ENCODE results near the gene NHSL2.

Gene NHSL2

DNA sequence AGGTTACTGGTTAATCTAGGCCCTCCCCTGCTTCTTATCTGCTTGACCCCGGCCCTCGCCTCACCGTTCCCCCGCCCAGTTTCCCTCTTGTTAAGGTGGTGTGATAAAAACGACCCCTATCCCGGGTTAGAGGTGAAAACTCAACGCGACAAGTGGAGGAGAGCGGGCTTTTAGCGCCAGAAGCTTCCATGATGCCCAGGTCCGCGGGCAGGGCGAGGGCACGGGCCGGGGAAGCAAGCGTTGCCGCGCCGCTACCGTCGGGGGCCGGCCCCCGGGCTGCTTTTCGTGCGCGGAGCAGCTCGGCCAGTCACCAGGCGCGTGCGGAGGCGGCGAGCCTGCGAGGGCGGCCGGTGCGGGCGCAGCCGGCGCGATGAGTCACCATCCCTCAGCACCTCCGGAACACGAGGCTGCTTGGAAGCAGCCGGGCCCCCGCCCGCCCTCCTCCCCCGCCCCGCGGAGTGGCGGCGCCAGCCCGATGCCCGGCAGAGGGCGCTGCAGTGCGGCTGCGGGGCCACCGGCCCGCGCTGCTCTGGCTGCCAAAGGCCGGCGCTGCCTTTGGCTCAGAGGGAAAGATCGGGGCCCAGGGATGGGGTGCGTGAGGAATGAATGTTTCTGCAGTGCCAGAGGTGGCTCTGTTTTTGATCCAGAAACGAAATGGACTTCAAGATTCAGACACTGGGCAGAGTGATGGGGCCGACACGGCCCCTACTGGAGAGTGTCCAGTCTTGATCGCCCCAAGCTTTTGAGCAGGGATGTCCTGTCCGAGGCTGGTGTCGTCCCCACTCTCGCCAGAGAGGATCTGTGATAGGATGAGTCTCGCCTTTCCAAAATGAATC, 107.8 kb downstream of the NHSL2 start:
- peak; percentile 66 to 69 for DNase-seq (ENCODE audit: low read depth in 2 of 2)

DNA sequence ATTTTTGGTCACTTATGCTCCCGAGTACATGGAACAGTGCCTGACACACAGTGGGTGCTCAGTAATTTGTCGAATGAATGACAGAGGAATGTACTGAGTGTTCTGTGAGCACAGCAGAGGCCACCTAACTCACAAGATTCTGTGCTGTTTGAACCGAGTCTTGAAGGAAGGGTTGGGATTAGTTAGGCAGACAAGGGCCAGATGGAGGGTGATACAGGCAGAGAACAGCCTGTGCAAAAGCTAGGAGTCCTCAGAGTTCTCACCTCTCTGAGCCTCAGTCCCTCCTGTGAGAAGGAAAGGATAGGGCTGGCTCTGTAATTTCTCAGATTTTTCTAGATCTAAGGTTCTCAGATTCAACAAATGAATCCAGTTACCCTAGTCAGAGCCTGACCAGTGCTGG, 108.8 kb downstream of the NHSL2 start:
- no peak for DNase-seq (ENCODE audit: low read depth in 2 of 2)

DNA sequence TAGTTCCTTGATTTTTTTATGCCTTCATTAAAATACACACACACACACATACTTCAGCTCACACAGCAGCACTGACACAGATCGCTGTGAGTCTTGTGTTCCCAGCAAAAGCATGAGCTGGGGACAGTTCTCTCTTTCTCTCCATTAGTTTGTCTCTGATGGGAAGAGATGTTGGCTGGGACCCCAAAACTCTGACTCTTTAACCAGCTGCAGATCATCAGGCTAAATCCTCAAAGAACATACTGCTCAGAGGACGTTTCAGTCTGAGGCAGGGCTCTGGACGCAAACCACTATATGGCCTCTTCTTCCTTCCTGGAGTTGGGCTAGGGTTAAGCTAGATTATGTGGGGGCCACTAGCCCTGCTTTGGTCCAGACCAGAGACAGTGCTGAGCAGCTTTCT, 109.6 kb downstream of the NHSL2 start:
- DNase-seq (ENCODE audit: low read depth in 2 of 2) = no peak

DNA sequence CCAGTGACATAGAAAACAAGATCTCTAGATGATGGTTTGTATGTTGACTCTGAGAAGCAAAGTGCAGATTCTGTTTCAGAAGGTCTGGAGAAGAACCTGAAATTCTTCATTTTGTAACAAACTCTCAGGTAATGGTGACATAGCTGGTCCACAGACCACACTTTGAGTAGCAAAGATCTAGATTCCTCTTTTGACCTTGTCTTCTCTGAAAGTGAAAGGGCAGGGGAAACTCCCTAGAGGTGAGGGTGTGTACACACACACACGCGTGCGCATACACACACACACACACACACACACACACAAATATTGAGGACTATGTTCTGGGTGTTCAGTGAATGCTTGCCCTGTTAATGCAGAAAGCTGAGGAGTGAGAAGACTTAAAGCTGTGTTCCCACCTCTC, 110.1 kb downstream of the NHSL2 start:
- DNase-seq (ENCODE audit: low read depth in 2 of 2) = no peak

DNA sequence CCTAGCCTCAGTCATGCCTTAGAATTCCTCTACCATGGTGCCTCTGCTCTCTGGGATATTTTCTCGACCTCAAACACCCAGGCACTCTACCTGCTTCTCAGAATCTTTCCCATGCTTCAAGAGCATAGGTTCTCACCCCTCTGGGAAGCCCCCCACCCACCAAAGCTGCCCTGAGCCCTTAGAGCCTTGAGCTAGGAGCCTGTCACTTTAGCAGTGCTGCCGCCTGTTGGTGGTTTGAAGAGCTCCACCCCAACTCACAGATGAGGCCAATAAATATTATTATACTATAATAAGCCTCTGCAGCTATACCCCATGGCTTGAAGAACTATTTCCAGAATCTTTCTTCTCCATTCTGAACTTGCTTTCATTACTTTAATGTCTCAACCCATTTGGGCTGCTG, 111.3 kb downstream of the NHSL2 start:
- no peak for DNase-seq (ENCODE audit: low read depth in 2 of 2)

DNA sequence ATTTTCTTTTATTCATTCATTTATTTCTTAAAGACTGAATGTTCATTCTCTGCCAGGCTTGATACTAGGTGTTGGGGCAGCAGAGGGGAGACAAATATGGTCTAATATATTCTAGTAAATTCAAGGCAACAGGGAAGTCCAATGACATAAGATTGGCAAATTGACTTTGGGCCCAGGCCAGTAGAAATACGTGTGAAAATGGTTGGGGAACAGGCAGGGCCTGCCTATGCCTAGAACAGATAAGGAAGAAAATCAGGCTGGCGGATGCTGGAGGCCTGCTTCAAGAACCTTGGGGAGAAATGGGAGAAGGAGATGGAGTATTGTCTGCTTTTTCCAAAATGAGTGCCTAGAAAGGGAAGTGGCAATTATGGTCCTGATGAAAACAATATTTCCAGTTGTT, 112.4 kb downstream of the NHSL2 start:
- DNase-seq (ENCODE audit: low read depth in 2 of 2) = no peak

DNA sequence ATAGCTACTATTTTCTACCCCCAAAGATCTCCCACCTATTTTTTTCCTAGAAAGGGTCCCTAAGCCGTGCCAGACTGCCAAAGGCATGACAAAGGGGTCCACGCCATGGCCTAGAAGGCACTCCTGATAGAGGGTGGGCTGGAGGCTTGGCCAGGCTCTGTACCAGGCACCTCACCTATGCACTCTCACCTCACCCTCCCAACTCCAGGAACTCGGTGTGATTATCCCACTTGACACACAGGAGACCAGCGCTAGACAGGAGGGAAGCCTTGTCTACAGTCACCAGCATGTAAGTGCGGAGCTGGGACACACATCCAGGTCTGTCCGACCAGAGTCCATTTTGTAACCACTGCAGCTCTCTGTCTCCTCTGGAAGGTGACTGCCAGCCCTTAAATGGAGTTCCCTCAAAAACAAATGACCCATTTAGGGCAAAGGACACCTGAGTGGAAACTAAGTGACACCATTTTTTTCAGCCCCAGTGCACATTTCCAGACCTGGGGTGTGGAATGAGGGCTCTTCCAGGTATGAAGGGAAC, 114.7 kb downstream of the NHSL2 start:
- no peak for DNase-seq (ENCODE audit: low read depth in 2 of 2)

DNA sequence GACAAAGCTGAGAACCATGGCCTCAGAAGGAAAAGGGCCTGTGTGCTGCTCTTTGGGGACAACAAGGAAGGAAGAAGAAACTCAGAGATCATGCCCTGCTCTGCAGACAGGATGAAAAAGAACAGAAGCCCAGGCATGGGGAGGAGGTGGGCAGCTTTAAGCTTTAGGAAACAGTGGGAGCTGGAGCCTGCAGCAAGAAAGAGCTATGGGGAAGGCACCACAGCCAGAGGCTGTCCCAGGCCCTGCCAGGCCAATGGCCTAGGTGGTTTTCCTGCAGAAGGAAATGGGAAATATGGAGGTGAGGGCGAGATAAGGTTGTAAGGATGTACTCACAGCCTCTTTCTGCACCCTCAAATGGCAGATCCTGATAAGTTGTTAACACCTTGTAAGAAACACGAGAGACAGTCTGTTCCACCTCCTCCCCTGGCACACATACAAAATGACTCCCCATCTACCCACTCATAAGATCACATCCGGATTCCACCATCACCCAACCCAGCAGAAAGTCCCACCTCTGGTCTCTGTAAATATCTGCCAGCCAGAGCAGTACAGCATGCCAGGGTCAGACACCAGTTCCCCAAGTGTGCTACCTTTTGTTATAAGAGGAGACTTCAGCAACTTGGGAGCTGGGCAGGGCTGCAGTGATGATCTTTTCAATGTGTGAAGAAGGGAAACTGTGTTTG, 115.8 kb downstream of the NHSL2 start:
- no peak for DNase-seq (ENCODE audit: low read depth in 2 of 2)

DNA sequence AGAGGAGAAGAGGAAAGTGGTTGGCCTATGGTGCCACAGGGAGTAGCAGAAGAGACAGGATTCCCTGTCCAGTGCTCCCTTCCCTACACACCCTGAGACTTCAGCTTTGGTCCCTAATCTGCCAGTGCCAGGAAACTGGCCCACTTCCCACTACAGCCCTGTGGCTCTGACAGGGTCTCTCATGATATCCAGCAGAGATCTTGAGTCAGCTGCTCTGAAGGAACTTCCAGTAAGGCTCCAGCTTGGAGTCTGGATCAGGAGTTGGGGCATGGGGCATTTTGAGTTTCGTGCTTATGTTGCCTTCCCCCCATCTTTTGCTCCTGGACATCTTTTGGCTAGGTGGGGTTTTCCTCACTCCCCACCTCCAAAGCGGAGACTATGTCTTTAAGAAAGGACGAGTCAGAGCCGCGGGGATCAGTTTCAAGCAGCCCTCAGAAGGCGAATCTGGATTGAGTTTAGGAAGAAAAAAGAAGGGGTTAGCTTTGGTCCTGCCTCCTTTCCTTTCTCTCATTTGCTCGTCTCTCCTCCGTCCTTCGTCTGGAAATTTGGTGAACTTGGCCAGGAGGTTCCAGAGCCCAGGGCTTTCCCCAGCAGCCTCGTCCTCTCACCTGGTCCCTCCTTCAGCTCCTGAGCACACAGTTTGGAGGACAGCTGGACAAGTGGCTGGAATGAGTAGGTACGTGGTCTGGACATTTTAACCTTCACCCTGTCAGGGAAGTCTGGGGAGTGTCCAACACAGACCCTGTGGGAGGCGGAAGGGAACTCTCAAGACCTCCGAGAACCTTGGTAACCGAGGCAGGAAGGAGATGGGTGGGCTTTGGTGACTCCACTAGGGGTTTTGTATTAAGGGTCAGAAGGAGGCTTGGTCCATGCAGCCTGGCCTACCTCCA, 116.6 kb downstream of the NHSL2 start:
- DNase-seq (ENCODE audit: low read depth in 2 of 2) = no peak

DNA sequence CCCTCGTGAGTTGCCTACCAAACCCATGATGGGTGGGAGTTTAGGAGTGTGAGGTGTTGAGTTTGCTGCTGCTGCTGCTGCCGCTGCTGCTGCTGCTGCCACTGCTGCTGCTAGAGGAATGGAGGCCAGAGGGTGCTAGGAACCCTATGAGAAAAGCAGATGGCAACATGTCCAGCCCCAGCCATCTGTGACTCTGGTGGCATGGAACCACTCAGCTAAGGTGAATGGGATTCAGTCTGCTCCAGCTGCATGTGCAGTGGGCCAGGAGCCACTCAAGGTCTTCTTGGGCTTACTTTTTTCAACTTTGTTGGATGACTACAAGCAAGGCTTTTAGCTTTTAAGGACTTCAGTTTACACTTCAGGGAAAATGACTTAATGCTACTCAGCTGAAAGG, 117.3 kb downstream of the NHSL2 start:
- no peak for DNase-seq (ENCODE audit: low read depth in 2 of 2)

DNA sequence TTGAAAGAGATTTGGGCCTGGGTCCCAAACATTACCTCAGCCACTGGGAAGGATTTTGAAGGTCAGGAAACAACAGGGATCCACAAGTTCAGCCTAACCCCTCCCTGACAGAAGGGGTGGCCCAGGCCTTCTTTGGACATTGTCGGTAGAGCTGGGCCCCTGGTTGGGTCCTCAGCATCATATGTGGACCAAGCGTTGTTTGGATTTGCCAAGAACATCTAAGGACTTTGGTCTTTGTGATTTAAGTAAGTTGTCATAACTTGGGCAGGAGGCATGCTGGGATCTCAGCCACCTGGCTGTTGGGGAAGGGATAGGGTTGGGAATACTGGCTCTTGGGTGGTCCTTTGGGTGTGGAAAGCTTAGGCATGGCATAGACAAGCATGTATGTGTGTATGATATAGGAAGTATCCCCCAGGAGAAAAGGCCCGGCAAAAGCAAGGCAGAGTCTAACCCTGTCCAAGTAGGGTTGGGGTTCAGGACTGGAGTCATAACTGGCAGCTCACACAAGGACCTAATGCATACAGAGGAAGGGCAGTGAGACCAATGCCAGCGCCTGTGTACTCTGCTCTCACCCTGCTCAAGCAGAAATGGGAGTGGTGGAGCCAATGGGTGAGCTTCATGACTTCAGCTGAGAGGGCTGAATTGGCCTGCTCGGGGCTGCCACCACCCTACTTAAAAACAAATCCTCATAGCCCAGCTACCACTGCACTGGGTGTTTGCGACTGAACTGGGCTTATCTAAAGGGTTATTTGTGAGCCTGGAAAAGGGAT, 118.2 kb downstream of the NHSL2 start:
- no peak for DNase-seq (ENCODE audit: low read depth in 2 of 2)

DNA sequence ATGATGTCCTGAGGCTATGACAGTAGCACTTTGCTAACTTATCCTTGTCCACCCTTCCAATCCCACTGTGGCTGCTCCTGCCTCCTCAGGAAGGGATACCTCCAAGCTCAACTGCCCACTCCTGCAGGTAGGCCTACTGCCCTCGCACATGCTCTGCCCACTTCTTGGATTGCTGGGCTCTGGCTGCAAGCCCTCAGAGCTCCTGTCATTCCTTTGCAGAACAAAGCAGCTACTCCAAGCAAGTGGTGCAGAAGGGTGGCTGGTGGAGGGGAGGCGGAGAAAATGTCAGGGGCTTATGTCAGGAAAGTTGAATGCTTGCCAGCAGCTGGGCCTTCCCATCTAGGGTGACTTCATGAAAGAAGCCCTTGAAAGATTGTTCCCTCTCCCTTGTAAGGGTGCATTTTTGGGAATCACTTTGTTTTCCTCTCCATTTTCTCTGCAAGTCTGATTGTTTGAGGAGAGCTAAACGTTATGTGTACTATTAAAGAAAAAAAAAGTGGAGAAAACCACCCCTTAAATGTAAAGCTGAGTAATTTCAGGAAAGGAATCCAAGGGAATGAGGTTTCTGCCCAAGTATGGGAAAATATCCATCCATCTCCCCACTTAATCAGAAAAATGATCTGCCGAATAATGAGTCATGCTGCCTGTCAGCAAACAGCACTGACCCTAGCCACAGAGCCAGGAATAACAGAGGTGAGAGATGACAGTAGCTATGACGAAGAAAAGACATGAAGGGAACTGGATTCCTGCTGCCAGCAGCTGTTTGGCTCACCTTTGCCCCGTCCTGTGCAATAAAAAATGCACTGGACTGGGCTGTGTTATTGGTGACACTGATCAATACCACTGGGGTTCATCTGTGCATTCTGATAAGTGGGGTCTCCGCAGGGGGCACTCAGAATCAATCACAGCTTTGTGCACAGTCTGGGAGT, 119.1 kb downstream of the NHSL2 start:
- DNase-seq (ENCODE audit: low read depth in 2 of 2) = no peak

DNA sequence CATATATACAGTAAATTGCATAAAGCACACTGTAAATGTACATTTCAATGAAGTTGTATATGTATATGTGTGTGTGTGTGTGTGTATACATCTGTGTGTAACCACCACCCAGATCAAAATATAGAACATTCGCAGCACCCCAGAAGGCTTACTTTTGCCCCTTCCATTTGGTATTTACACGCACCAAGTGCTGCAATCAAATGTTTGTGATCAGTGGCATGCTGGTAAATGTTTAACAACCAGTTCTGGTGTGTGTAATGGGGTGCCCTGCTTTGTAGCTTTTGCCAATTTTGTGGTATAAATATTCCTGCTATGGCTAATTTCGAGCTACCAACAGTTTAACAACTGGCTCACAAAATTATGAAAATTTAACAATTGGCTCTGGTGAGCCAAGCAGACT, 119.8 kb downstream of the NHSL2 start:
- DNase-seq (ENCODE audit: low read depth in 2 of 2) = no peak

DNA sequence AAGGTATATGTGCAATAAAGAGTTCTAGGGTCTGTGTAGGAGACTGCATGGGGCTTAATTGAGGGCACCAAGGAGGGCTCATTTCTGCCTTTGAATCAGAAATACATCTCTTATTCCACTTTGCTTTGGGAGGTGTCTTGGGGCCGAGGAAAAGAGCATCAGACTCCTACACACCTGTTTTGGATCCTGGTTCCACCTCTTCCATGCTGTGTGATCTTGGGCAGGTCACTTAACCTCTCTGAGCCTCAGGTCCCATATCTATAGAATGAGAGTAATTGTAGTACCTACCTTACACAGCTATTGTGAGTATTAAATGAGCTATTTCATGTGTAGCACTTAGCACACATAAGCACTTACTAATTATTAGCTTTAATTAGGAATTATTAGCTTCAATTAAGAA, 120.5 kb downstream of the NHSL2 start:
- DNase-seq (ENCODE audit: low read depth in 2 of 2) = no peak

DNA sequence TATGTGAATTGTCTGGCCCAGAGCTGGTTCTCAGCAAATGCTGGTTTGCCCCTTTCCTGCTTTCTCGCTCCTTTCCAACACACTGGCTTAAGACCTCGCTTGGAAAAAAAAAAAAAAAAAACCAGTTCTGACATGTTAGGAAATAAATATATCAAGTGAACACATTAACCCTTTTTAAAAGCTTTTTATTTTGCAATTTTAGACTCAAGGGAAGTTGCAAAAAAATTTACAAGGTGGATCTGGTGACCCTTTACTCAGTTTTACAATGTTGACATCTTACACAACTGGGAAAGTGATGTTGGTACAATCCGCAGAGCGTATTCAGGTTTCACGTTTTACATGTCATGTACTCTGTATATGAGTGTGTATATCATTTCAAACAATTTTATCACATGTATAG, 121.0 kb downstream of the NHSL2 start:
- no peak for DNase-seq (ENCODE audit: low read depth in 2 of 2)

DNA sequence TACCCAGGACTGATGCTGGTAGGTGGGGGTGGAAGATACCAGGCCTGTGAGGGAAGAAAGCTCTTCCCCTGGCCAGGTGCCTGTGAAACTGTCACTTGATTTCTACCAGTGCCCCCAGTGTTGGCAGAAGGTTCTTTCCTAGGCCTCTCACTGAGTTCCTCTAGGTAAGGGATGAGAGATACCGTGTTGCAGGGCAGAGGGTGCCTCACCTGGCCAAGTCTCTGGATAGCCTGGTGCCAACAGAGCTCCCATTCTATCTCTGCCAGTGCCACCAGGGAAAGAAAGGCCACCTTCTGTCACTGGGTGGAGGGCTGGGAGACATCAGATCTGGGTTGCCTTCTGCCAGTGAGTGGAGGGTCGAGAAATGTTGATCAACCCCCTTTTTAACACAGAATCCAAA, 127.0 kb downstream of the NHSL2 start:
- DNase-seq (ENCODE audit: low read depth in 2 of 2) = no peak

DNA sequence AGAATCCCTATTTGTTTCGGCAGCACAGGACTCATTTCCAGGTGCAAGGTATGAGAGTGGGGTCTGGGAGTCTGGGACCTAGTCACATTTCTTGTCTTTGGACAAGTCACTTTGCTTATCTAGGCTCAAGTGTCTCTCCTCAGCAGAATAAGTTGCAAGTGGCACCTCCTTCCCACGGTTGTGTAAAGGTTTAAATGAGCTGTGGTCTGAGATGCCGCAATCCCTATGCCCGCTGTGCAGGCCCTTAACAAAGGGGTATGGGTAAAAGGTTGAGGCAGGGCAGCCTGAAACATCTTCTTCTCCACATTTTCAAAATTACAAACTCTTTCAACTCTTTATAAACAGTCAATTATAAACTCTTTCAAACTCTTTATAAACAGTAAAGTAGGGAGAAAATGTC, 127.4 kb downstream of the NHSL2 start:
- DNase-seq (ENCODE audit: low read depth in 2 of 2) = no peak

DNA sequence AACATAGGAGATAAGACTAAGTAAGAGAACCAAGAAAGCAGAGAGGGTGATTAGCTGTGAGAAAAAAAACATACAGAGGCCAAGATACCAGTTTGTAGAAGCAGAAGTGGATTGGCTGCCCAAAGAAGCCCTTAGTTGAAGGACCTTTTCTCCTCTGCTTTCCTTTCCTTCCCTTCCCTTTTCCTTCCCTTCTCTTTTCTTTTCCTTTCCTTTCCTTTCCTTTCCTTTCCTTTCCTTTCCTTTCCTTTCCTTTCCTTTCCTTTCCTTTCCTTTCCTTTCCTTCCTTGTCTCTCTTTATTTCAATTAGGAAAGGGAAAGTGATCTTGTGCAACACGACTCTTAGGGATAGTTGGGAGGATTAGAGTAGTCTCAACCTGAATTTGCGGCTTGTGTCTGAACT, 128.2 kb downstream of the NHSL2 start:
- no peak for DNase-seq (ENCODE audit: low read depth in 2 of 2)

DNA sequence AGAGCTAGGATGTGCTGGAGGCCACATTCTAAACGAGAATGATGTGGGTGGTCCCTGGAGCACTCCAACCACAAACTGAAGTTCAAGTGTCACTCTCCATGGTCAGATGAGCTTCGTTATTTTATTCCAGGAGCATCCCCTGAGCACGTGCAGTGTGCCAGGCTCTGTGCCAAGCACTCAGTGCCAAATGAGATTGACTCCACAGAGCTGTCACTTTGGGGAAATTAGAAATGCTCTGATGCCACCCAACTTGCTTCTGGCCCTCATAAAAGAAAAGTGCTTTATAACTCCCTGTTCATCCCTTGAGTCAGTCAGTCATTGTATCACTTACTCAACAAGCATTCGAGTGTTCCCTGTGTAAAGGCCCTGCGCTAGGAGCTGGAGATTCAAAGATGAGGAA, 129.9 kb downstream of the NHSL2 start:
- DNase-seq (ENCODE audit: low read depth in 2 of 2) = no peak

DNA sequence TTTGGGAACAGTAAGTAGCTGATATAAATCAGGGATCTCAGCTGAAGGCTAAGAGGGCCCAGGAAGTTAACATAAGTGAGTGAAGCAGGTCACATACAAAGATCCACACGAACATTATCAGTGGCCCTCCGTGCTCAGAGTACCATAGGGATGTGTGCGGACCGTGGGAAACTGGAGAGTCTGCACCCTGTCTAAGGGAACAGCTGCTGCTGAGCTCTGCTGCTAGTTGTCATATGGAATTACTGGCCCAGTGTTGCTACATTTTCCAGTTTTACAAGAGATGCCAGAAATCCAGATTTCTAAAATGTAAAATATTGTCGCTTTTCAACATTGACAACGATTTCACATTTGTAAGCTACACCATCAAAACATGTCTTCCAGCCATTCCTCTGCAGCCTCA, 130.5 kb downstream of the NHSL2 start:
- DNase-seq (ENCODE audit: low read depth in 2 of 2) = no peak

Data from stimulated activated CD8-positive, alpha-beta memory T cell treated with anti-CD3 and anti-CD28 coated beads, Interleukin-2, amount 100 ng/mL, for 1 hour (primary cell).